Thymus (tissue), 11 donors: ENCODE results near the gene ELMO1. TPM values are rescaled to one million over a fixed set of nuclear protein-coding genes. Genes with fewer than 3 reads are reported as not detected.

Source experiments
- DNase-seq, 9 donors: peaks; one replicate each; pipeline ENCODE4 v3.0.0-alpha.2; 2013; ENCODE audit warnings: low spot score in 9 of 9, low read depth in 6 of 9, missing footprints in 1 of 9
- H3K27ac ChIP-seq, 2 donors: one replicate each; pipeline ENCODE4 v1.5.1; 2013; ENCODE audit warnings: control low read depth in 1 of 2, low read depth in 1 of 2, low read length in 1 of 2, mild to moderate bottlenecking in 1 of 2, moderate library complexity in 1 of 2
- H3K27me3 ChIP-seq, 2 donors: one replicate each; pipeline ENCODE4 v1.5.1; 2013; ENCODE audit warnings: low read length in 1 of 2; ENCODE audit not compliant: control insufficient read depth in 2 of 2, insufficient read depth in 1 of 2
- H3K36me3 ChIP-seq, 2 donors: one replicate each; pipeline ENCODE4 v1.5.1; 2013; ENCODE audit warnings: low read length in 1 of 2, mild to moderate bottlenecking in 1 of 2, moderate library complexity in 1 of 2; ENCODE audit not compliant: control insufficient read depth in 2 of 2, insufficient read depth in 2 of 2
- H3K4me1 ChIP-seq, 2 donors: one replicate each; pipeline ENCODE4 v1.5.1; 2013; ENCODE audit warnings: low read length in 2 of 2; ENCODE audit not compliant: control insufficient read depth in 2 of 2, insufficient read depth in 2 of 2
- H3K4me3 ChIP-seq, 2 donors: one replicate each; pipeline ENCODE4 v1.5.1; 2013; ENCODE audit warnings: low read length in 2 of 2, control low read depth in 1 of 2, mild to moderate bottlenecking in 1 of 2
- H3K9me3 ChIP-seq, 2 donors: one replicate each; pipeline ENCODE4 v1.5.1; 2013; ENCODE audit warnings: low read length in 1 of 2, mild to moderate bottlenecking in 1 of 2; ENCODE audit not compliant: control insufficient read depth in 2 of 2, insufficient read depth in 1 of 2
- WGBS: extraction: QIAGEN DNeasy Blood & Tissue Kit; methylation state at CpG from one replicate; pipeline ENCODE4 v1.1.7; 2013; 5-methylcytosine and 5-hydroxymethylcytosine counted together
- polyA plus RNA-seq: library from polyadenylated mRNA; stranded (reverse); fragments of 200-250 nt; gene quantifications from one replicate; pipeline ENCODE4 v1.2.3, GENCODE V29; 2013
- total RNA-seq: library from RNA; stranded (reverse); fragments of 120-200 nt; gene quantifications from one replicate; pipeline ENCODE4 v1.2.4, GENCODE V29; 2013
- donor health status: healthy.

The ELMO1 gene
- total and polyA plus RNA-seq, 2 donors, result 18.7 to 22.5 TPM

DNA sequence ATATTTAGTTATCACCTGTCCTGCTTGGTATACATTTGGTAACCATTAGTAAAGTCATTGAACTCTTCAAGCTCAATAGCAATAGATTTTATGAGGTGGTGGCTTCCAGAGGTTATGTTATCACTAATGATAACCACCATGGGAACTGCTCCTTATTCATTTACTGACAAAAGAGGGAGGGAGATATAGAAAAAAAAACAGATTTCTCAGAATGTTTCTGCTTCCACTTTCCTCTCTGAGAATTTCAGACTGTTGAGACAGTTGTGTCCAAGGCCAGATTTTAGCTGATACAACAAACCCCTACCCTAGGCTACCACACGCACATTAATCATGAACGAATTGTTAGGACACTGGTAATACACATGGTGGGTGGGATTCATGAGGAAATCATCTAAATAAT lies 570.4 kb downstream of the ELMO1 start:
- WGBS, result 97% methylated on average over 2 of the region's 2 CpGs
- peaks cover 7 to 22% of the 10 kb centered on the region in 2 donors for H3K36me3 ChIP-seq
- DNase-seq, result no peak

GRCh38 chr7:36875794-36876193 lies 572.9 kb downstream of the ELMO1 start:
- DNase-seq, result no peak
- Histone ChIP-seq H3K36me3 (peaks cover 7 to 28% of the 10 kb centered on the region in 2 donors), H3K9me3 (no peaks in the 10 kb centered on the region), H3K27me3 (no peaks in the 10 kb centered on the region), H3K27ac (no peak overlapping the region), H3K4me1 (no peaks in the 10 kb centered on the region), H3K4me3 (no peak overlapping the region)
- WGBS, result 93% methylated on average over 2 of the region's 2 CpGs

More for the DNA sequence above, 570.4 kb downstream of the ELMO1 start:
- Histone ChIP-seq H3K27me3 (no peaks in the 10 kb centered on the region), H3K4me1 (no peaks in the 10 kb centered on the region), H3K27ac (no peak overlapping the region), H3K4me3 (no peak overlapping the region), H3K9me3 (no peaks in the 10 kb centered on the region)

- H3K27me3 ChIP-seq, result no peaks in the 10 kb centered on the region
Observed at GRCh38 chr7:36874041-36874440, 574.6 kb downstream of the ELMO1 start.

DNA sequence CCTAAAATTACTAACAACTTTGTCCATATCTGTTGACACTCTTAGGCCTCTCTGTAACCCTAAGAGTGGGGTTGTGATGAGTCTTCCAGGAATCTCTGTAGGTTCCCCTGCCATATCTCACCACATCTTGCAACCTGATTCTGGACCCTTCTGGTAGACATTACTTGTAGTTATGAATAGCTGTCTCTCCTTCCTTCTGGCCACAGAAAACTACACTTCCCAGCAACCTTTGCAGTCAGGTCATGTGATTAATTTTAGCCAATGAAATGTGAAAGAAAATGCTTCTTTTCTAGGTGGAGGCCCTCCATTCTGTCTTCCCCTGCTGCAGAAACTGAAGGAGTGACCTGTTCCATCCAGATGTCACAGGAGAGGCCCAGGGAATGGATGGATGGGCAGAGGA lies 576.8 kb downstream of the ELMO1 start:
- Histone ChIP-seq H3K27ac (no peak overlapping the region), H3K9me3 (no peaks in the 10 kb centered on the region), H3K36me3 (peaks cover 7 to 39% of the 10 kb centered on the region in 2 donors), H3K4me3 (no peak overlapping the region), H3K27me3 (no peaks in the 10 kb centered on the region), H3K4me1 (no peaks in the 10 kb centered on the region)
- peak in 5 of 9 donors; percentile 7 to 54 (median 15) for DNase-seq

More at GRCh38 chr7:36874041-36874440, 574.6 kb downstream of the ELMO1 start:
- no peaks in the 10 kb centered on the region for H3K9me3 ChIP-seq
- DNase-seq, result no peak
- no peak overlapping the region for H3K4me3 ChIP-seq
- WGBS, result over 99% methylated on average over 2 of the region's 2 CpGs
- H3K36me3 ChIP-seq, result peaks cover 7 to 39% of the 10 kb centered on the region in 2 donors
- no peaks in the 10 kb centered on the region for H3K4me1 ChIP-seq
- no peak overlapping the region for H3K27ac ChIP-seq

GRCh38 chr7:36871355-36871738 lies 577.3 kb downstream of the ELMO1 start:
- no peak for DNase-seq
- Histone ChIP-seq H3K27me3 (no peaks in the 10 kb centered on the region), H3K9me3 (no peaks in the 10 kb centered on the region), H3K36me3 (peaks cover 4 to 34% of the 10 kb centered on the region in 2 donors), H3K27ac (no peak overlapping the region), H3K4me1 (no peaks in the 10 kb centered on the region), H3K4me3 (no peak overlapping the region)
- 97% methylated on average over 1 of the region's 1 CpG for WGBS

DNA sequence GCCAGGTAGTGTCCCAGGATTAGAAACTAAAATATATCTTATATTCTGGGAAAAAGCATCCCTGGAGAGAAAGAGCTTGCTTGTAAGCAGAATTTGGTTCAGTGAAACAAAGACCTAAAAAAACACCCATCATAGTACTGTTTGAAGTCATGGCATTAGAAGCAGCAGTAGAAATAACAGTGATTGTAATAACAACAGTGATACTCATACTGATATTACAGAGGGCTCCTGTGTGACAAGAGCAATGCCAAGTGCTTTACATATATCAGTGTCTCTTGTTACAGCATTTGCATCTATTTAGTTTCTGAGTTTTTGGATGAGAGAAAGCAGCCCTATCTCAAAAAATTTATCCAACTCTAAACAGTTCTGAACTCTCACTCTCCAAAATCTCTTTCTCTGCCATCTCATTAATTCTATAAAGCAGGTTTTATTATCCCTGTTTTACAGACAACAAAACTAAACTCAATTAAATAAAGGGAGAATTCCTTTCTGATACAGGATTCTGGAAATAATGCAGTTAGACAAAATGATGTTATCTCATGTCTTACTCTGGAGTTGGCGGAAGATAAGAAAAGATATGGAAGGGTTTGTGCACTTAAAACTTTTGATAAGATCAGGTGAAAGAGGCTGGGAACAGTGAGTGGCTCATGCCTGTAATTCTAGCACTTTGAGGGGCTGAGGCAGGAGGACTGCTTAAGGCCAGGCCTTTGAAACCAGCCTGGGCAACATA lies 577.9 kb downstream of the ELMO1 start:
- Histone ChIP-seq H3K27ac (no peak overlapping the region), H3K4me3 (no peak overlapping the region), H3K9me3 (no peaks in the 10 kb centered on the region), H3K4me1 (no peaks in the 10 kb centered on the region), H3K27me3 (no peaks in the 10 kb centered on the region), H3K36me3 (peaks cover 4 to 33% of the 10 kb centered on the region in 2 donors)
- 96% methylated on average over 1 of the region's 1 CpG for WGBS
- no peak for DNase-seq

DNA sequence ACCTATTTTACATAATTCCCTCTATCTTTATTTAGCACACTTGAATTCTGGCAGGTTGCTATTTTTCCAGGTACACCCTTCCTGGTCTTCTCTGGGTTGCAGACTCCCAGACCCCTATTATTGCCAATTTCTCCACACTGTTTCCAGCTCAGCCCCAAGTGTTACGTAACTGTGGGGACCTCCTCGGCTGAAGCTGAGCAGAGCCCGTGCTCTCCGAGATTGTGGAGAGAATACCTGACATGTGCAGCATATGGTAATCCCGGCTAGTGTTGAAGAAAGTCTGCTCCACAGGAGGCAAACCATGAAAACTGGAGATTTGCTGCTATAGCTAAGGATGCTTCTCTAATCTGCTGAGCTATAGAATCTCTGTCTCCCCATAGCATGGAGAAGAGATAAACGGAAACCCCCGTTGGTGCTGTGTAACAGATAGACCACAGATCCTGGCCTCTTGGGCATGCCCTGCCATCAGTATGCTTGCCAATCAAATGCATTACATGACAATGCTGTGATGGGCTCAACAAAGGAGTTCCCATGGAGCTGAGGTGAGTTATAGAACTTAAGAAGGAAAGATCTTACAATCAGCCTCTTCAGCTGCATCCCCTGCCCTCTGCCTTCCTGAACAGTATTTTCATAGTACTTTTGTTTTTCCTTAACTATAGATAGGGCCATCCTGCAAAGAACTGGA lies 579.8 kb downstream of the ELMO1 start:
- 98% methylated on average over 7 of the region's 7 CpGs for WGBS
- peaks cover 4 to 30% of the 10 kb centered on the region in 2 donors for H3K36me3 ChIP-seq
- no peak overlapping the region for H3K4me3 ChIP-seq
- peaks cover 0 to 6% of the 10 kb centered on the region in 2 donors for H3K4me1 ChIP-seq
- H3K27me3 ChIP-seq, result no peaks in the 10 kb centered on the region
- no peak overlapping the region for H3K27ac ChIP-seq
- no peaks in the 10 kb centered on the region for H3K9me3 ChIP-seq
- DNase-seq, result no peak

DNA sequence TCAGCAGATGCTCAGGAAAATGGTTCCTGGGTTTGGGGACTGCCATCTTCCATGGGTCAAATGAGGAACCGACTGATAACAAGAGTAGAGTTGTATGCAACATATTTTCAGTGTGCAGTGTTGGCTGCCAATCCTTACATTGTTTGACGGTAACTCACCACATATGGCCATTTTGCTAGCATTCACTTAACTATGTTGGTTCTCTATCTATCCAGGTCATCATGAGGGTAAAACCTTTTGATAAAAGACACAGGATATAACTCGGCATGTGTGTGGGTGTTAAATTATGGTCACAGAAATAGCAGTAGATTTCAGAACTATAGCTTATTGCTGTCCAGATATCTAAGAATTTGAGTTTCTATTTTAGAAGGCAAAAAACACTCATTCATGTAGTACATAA lies 583.6 kb downstream of the ELMO1 start:
- H3K4me3 ChIP-seq, result no peak overlapping the region
- no peaks in the 10 kb centered on the region for H3K9me3 ChIP-seq
- H3K27me3 ChIP-seq, result no peaks in the 10 kb centered on the region
- H3K36me3 ChIP-seq, result peaks cover 4 to 25% of the 10 kb centered on the region in 2 donors
- peaks cover 0 to 6% of the 10 kb centered on the region in 2 donors for H3K4me1 ChIP-seq
- WGBS, result 92% methylated on average over 3 of the region's 3 CpGs
- no peak overlapping the region for H3K27ac ChIP-seq
- no peak for DNase-seq

GRCh38 chr7:36863901-36864701 lies 584.6 kb downstream of the ELMO1 start:
- H3K4me3 ChIP-seq, result no peak overlapping the region

More at GRCh38 chr7:36863901-36864701, 584.6 kb downstream of the ELMO1 start:
- Histone ChIP-seq H3K4me1 (peaks cover 0 to 6% of the 10 kb centered on the region in 2 donors), H3K27ac (no peak overlapping the region), H3K36me3 (peaks cover 4 to 21% of the 10 kb centered on the region in 2 donors), H3K9me3 (no peaks in the 10 kb centered on the region), H3K27me3 (no peaks in the 10 kb centered on the region)
- peak in 1 of 9 donors; percentile 6 for DNase-seq
- WGBS, result 84% methylated on average over 10 of the region's 10 CpGs
